ENCODE results near the gene RAD51B.
"Not testable (repeated sequence)": the region's sequence is repeated elsewhere in the genome, so short reads cannot be mapped to it uniquely, and the experiment has no call there.

The RAD51B gene

GRCh38 chr14:68241862-68242487 lies 422.4 kb downstream of the RAD51B start:
- no peak for DNase-seq

DNA sequence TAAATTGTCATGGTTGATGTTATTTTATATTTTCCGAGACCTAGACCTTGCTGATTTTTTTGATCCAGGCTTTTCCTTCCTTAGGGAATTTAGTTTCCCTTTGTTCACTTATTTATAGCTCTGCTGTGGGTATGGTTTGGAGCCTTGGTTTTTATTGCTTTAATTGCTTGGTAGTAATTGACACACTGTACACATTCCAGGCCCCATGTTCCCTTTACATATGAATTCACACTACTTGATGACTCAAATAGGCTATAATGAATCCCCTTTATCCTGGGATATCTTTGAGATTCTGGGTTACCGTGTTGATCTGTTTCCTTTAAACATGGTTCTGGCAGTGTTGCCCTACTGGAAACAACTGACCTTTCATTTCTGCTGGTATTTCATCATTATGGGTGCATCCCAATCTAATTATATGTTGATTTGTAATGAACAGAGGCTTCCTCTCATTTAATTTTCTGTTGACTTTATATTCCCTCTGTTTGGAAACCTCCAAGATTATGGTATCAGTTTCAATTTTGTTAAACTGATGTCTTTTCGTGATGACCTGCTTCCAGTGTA lies 424.0 kb downstream of the RAD51B start:
- DNase-seq = no peak

GRCh38 chr14:68244262-68244980 lies 424.8 kb downstream of the RAD51B start:
- no peak for DNase-seq

GRCh38 chr14:68245146-68246073 lies 425.8 kb downstream of the RAD51B start:
- DNase-seq = no peak

GRCh38 chr14:68246074-68246785 lies 426.7 kb downstream of the RAD51B start:
- DNase-seq = no peak

GRCh38 chr14:68246786-68247105 lies 427.2 kb downstream of the RAD51B start:
- DNase-seq = no peak

- no peak for DNase-seq
These were observed 427.7 kb downstream of the RAD51B start for GRCh38 chr14:68247274-68247673.

- no peak for DNase-seq
These were observed 428.2 kb downstream of the RAD51B start for GRCh38 chr14:68247676-68248268.

- DNase-seq = peak; percentile 39
These were observed 429.1 kb downstream of the RAD51B start for GRCh38 chr14:68248481-68249255.

DNA sequence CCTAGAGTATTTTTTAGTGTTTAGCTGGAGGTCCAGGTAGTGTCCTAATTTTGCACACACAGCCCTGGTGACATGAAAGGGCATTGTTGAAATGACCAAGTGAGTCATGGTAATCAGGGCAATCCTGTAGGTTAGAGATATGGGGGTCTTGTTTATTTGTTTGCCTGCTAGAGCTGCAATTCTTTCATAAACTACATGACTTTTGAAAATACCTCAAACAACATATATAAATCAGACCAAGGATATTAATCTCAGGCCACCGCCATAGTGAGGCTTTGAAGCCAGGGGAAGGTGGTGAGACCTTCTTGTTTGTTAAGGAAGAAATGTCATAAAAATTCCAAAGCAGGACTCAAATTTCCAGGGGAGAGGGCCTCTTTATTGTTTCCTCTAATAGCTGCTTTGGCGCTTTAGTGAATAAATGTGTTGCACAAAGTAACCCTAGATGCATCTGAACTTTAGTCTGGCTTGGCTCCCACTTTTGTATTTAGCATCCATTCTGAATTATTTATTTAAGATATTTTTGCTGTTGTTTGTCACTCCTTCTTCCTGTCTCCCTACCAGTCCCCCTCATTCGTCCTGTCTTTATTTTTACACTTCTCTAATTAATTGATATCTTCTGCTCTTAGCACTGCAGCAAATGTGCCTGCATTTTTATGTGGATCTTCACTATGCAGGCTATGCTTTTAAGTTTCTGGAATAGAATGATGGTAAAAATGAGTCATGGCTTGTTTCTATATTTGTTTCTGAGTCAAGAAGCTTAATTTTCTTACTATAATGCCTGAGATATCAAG lies 430.3 kb downstream of the RAD51B start:
- no peak for DNase-seq

GRCh38 chr14:68250927-68251768 lies 431.6 kb downstream of the RAD51B start:
- no peak for DNase-seq

GRCh38 chr14:68251769-68252100 lies 432.2 kb downstream of the RAD51B start:
- DNase-seq = no peak

DNA sequence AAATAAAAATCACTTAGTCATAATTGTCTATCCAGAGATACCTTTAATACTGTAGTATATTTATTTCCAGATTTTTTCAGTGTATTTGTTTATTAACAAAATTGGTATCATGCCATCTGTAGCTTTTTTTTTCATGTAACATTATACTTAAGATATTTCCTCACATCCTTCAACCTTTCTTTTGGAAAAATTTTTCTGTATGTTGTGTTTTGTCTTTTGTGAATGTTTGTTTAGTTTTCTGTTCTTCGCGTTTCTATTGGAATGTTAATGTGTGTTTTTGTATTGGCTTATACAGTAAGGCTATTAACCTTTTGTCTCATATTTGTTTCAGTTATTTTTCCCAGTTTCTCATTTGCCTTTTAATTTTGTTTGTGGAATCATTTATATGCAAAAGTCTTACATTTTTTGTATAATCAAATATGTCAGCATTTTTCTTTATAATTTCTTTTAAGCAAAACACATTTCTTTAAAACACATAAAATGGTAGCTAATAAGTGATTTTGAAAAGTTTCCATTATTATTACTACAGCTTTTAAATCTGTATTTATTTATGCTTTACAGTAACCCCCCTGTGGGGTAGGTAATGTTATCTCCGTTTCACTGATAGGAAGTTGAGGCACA lies 433.7 kb downstream of the RAD51B start:
- DNase-seq = no peak

GRCh38 chr14:68253878-68254528 lies 434.4 kb downstream of the RAD51B start:
- no peak for DNase-seq

GRCh38 chr14:68254669-68255527 lies 435.3 kb downstream of the RAD51B start:
- no peak for DNase-seq

- DNase-seq = no peak
These were observed 436.2 kb downstream of the RAD51B start for GRCh38 chr14:68255693-68256178.

DNA sequence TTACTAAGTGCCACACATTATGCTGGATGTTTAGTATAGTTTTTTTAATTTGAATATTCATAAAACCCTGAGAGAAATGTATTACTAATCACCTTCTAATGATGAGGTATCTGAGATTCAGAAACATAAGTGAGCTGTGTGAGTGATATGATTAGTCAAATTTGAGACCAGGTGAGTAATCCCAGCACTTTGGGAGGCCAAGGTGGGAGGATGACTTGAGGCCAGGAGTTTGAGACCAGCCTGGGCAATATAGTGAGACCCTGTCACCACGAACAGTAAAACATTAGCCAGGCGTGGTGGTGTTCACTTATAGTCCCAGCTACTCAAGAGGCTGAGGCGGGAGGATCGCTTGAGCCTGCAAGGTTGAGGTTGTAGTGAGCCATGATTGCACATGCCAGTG lies 438.4 kb downstream of the RAD51B start:
- no peak for DNase-seq

DNA sequence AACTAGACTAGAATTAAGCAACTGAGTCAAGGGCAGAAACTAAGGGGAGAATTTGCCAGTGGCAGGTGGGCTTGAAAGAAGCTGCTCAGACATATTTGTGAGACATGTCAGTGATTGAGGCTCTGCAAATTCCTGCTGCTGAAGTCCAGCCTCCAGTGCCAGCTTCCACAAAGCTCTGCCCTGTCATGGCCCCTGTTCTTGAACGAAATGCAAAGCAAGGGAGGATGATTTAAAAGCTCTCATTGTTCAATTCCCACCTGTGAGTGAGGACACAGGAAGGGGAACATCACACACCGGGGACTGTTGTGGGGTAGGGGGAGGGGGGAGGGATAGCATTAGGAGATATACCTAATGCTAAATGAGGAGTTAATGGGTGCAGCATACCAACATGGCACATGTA lies 439.4 kb downstream of the RAD51B start:
- DNase-seq = not testable (repeated sequence)

All from NCI-H524 treated with DMSO at 0.1 percent for 48 hours (cell line).